Nucleus accumbens (tissue), 56 donors: ENCODE data around the gene MYH2.

Source experiments
- DNase-seq, 56 donors: peaks; one replicate each; lab custom pipeline; 2025; lab: John Stamatoyannopoulos, UW

Gene MYH2

DNA sequence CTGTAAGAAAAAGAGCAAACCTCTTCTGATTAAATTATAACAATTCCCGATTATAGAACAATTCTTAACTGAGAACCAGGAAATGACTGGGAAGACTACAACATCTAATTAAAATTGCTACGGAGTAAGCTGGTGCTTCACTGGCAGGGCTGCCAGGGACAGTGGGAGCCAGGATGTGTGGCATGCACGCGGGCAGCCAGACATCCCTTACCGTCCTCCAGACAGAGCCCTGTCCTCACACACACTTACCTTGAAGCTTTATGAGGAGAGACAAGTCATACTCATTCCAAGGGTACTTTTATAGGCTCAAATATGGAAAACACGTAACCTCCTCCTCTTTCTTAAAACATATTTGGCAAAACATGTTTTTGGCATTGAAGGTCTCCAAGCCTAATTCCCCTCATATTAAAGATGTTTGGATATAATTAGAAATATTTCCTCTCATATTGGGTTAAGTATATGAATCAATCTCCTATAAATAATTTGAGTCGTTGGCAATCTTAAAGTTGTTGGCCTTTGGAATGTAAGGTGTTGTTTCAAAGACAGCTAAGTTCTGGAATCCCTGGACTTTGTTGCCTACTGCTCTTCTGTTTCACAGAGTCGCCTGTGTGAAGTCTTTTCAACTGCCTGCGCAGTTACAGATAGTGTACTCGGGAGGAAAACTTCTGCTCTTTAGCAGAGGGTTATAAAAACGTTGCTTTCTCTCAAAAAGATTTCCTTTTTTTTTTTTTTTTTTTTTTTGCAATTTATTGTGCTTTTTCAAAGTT is 31.0 kb downstream of the MYH2 start, which contains the start of gene MYH1:
Gene MYH1, minus strand, starts transcription at position 272 of the 767 bp plus-strand sequence. CDS start 1,900 bp downstream, outside the sequence.
- DNase-seq, result no peak

DNA sequence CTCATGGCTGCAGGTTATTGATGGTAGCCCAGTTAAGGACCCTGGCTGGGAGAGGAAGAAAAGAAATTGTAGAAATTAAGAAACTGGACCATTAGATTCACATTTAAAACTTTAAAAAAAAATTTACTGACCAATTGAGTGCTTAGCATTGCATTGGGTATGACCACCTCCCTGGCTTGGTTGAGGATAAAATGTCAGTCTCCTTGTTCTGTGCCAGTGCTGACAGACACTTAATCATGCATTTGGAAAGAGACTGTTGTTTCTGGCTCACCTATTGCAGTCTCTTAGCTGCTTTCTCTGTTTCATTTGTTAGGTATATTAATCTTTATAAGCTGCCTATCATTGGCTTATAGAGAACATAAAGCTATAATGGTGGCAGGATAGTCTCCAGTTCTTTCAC is 32.8 kb downstream of the MYH2 start:
- DNase-seq, result no peak

DNA sequence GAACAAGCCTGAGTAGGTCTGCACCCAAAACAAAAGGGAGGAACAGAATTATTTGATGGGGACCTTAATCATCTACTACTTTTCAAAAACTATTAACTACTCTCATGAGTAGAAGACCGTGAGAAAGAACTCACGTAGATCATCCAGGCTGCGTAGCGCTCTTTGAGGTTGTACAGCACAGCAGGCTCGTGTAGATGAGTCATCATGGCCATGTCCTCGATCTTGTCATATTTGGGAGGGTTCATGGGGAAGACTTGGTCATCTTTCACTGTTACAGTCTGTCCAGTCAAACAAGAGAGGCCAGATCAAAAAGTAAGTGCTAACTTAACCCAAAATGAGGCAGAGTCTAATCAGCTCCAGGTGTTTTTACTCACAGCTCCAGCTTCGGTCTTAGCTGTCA is 33.4 kb downstream of the MYH2 start:
- DNase-seq, result no peak

DNA sequence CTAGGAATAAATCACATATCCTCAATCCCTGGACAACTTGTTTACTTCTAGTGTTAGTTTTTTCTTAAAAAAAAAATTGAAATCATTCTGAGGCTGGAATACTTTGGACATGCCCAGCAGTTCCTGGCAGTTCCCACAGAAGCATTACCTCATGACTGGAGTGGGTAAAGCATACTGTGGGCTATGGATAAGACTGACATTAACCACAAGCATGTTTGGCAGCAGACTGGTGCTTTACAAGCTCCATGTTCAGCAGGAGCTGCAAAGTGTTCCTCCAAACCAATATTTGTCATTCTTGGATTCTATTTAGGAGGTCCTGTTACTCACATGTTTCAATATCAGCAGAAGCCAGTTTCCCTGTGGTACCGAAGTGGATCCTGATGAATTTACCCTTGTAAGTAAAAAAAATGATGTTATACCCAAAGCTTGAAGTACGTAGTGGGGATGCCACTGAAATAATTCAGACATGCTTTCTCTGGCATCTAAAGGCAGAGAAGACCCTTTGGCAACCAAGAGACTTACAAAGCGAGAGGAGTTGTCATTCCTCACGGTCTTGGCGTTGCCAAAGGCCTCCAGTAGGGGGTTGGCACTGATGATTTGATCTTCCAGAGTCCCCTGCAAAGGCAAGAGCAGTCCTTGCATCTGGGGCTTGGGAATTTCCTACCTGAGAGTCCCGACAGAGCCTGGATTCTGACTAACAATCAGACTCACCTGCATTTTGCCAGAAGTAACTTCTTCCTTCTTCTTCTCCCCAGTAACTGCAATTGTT is 36.0 kb downstream of the MYH2 start:
- DNase-seq, result no peak

DNA sequence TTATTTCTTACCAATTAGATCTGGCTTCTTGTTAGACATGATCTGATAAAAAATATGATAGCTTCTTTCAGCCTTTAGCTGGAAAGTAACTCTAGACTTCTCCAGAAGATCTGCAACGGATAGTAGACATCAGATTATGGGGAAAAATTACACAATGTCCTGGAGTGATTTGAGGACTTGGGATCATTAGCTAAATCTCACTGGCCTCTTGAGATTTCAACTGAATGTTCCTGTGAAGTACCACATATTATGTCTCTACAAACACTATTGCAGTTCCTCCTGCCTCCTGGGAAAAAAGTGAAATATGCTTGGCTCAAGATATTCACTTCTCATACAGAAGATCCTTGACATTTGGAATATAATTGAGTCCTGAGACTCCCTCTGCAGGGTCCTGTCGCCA is 36.6 kb downstream of the MYH2 start:
- no peak for DNase-seq

DNA sequence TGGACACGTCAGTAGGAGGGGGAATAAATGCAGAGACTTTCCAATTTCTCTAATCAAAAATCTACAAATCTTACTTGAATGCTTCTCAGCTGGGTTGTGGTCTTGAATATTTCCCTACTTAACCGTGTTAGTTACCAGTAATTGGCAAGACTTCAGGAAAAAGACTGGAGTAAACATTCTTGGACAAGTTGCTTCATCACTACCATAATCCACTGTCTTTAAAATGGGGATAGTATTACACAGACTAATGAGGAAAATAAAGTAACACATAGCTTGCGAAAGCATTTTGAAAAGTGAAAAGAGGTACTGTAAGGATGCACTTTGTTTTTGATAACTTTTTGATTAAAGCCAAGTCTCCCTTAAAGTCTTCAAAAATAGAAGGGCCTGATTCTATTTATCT is 49.5 kb downstream of the MYH2 start:
- DNase-seq, result no peak

DNA sequence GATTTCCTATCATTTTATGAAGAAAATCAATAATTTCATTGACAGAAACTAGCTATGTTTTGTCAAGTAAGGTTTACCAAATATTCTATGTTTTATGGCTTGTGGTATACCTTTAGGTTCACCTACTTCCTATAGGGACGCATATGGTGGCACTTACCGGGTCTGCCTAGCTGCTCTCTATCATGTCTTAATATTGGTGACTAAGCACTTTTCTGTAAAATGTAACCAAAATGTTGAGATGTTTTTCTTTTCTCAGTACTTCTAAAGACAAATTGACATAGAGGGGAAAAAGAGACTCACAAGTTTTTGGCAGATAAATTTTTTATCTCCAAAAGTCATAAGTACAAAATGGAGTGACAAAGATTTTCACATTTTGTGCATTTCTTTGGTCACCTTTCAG is 57.5 kb downstream of the MYH2 start:
- DNase-seq, result no peak

DNA sequence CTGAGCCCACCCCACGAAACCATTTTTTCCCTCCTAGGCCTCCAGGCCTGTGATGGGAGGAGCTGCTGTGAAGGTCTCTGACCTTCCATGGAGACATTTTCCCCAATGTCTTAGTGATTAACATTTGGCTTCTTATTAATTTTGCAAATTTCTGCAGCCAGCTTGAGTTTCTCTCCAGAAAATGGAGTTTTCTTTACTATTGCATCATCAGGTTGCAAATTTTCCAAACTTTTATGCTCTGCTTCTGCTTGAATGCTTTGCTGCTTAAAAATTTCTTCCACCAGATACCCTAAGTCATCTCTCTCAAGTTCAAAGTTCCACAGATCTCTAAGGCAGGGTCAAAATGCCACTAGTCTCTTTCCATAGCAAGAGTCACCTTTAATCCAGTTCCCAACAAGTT is 67.2 kb downstream of the MYH2 start:
- DNase-seq, result no peak

DNA sequence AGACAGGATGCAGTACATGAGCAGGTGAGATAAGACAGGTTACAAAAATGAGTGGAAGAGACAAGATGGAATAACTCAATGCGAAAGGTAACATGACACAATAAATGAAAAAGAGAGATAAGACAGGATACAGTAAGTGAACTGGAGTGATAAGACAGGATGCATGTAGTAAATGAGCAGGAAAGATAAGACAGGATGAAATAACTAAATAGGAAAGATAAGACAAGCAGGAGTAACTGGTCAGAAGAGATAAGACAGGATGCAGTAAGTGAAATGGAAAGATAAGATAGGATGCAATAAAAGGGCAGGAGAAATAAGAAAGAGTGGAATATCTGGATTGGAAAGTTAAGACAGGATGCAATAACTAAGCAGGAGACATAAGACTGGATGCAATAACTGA is 71.8 kb downstream of the MYH2 start:
- DNase-seq, result no peak

DNA sequence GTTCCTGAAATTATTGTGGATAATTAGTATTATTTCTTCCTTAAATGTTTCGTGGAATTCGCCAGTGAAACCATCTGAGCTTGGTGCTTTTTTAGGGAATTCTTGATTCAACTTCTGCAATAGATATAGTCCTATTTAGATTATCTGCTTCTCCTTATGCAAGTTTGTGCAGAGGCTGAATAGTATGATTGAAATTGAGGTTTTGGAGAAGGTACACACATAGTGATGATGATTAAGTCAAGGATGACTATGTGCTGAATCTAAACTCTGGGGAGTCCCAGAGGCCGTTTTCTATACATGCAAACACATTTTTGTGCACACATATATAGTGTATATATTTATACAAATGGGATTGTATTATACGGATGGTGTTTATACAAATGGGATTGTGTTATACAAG is 74.9 kb downstream of the MYH2 start:
- DNase-seq, result no peak

DNA sequence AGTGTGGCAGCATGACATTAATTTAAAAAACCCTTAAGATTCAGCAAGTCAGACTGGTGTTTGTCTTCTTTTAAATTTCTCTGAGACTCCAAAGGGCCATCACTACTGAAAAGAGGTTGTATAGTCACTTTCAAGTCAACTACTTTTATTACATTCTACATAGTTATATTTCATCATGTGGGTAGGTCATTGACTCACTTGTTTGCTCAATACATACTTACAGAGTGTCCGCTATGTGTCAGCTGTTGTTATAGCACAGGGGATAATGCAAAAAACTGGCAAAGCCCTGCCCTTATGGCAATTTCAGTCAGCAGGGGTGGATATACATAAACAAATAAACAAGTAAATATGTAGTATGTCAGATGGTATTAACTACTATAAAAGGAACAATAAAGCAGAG is 77.6 kb downstream of the MYH2 start:
- no peak for DNase-seq
